Esophagus squamous epithelium (tissue), 5 donors: ENCODE data around the gene TRABD2B. TPM values are rescaled to one million over a fixed set of nuclear protein-coding genes. Genes with fewer than 3 reads are reported as not detected.

Experiments used
- DNase-seq: peaks from one replicate; lab custom pipeline; 2025; lab: John Stamatoyannopoulos, UW
- H3K27ac ChIP-seq, 4 donors: fragments of 200-600 bp; sonication (generic); one replicate each; pipeline ENCODE4 v1.5.1; 2016 to 2019; ENCODE audit warnings: mild to moderate bottlenecking in 1 of 4
- H3K27me3 ChIP-seq, 4 donors: fragments of 200-600 bp; sonication (generic); 1 replicate in 3 of 4; 2 replicates in 1 of 4; pipeline versions ENCODE4 v1.5.1 to v1.6.0; 2017 to 2021; ENCODE audit warnings: antibody characterized with exemption in 1 of 4
- H3K36me3 ChIP-seq, 3 donors: fragments of 200-600 bp; sonication (generic); one replicate each; pipeline ENCODE4 v1.5.1; 2016 to 2019
- H3K4me1 ChIP-seq, 3 donors: fragments of 200-600 bp; sonication (generic); one replicate each; pipeline ENCODE4 v1.5.1; 2017 to 2019
- H3K4me3 ChIP-seq, 4 donors: fragments of 200-600 bp; sonication (generic); 1 replicate in 3 of 4; 2 replicates in 1 of 4; pipeline ENCODE4 v1.5.1; 2016 to 2019; ENCODE audit warnings: mild to moderate bottlenecking in 2 of 4, moderate library complexity in 1 of 4
- H3K9me3 ChIP-seq, 3 donors: fragments of 200-600 bp; sonication (generic); one replicate each; pipeline ENCODE4 v1.5.1; 2016 to 2019
- CTCF ChIP-seq, 6 experiments: fragments of 450-650 bp in 4 of 6; fragments of 200-600 bp in 2 of 6; sonication (generic) in 2 of 6; IDR thresholded peaks; one replicate each; pipeline ENCODE4 v1.5.1; 2016 to 2019; ENCODE audit warnings: antibody characterized with exemption in 6 of 6, mild to moderate bottlenecking in 4 of 6, moderate library complexity in 4 of 6
- POLR2A ChIP-seq, 4 donors: fragments of 450-650 bp; IDR thresholded peaks; one replicate each; pipeline ENCODE4 v1.6.1; 2017; ENCODE audit warnings: antibody characterized with exemption in 4 of 4, mild to moderate bottlenecking in 4 of 4, moderate library complexity in 3 of 4
- WGBS, 2 donors: methylation state at CpG; one replicate each; pipeline ENCODE4 v1.1.5; 2018; 5-methylcytosine and 5-hydroxymethylcytosine counted together
- intact Hi-C: fragments of 100-400 bp; cut with DNase I; formaldehyde crosslinking; loops from one replicate; pipeline ENCODE4 v1.15.0; 2022
- total RNA-seq, 4 donors: library from RNA; depleted of rRNA; stranded (reverse); fragments of >200 nt; gene quantifications; one replicate each; pipeline ENCODE4 v1.1.0, GENCODE V29; 2016
- donor health status: DM: yes; HTN: yes; CAD: no.

TRABD2B gene
- total RNA-seq, 4 donors from 2014 or later: 0.26 to 1.7 (median 0.50) TPM

GRCh38 chr1:47919113-47919833, 77.9 kb downstream of the TRABD2B start:
- DNase-seq: no peak
- WGBS, 2 donors: 77 to 81% methylated on average over 2 to 3 of the region's 3 CpGs
- H3K9me3 ChIP-seq: no peaks in the 10 kb centered on the region
- peaks cover 0 to 25% (median 0%) of the 10 kb centered on the region in 4 donors for H3K27me3 ChIP-seq
- TF ChIP-seq CTCF (IDR thresholded peaks at IDR 0.05): no peak
- TF ChIP-seq POLR2A (IDR thresholded peaks at IDR 0.05): no peak
- intact Hi-C loops: no loop called here
- H3K27ac ChIP-seq: no peak overlapping the region
- H3K36me3 ChIP-seq: no peaks in the 10 kb centered on the region
- H3K4me3 ChIP-seq: no peak overlapping the region
- peaks cover 4 to 29% (median 9%) of the 10 kb centered on the region in 3 donors for H3K4me1 ChIP-seq

- Histone ChIP-seq H3K36me3 (no peaks in the 10 kb centered on the region), H3K27ac (peak overlapping the region in 1 of 4 donors; percentile 21), H3K27me3 (peaks cover 0 to 25% (median 0%) of the 10 kb centered on the region in 4 donors), H3K9me3 (no peaks in the 10 kb centered on the region), H3K4me3 (no peak overlapping the region), H3K4me1 (peaks cover 4 to 34% (median 9%) of the 10 kb centered on the region in 3 donors)
- no peak for DNase-seq
- WGBS, 2 donors: 62 to 69% methylated on average over 8 of the region's 8 CpGs
- TF ChIP-seq POLR2A (IDR thresholded peaks at IDR 0.05): no peak
- no peak for TF ChIP-seq CTCF (IDR thresholded peaks at IDR 0.05)
- intact Hi-C loops: no loop called here
These were observed 78.8 kb downstream of the TRABD2B start for GRCh38 chr1:47918257-47918867.

- H3K27ac ChIP-seq: peak overlapping the region in 1 of 4 donors; percentile 21
- TF ChIP-seq POLR2A (IDR thresholded peaks at IDR 0.05) (no peak), CTCF (IDR thresholded peaks at IDR 0.05) (no peak)
- WGBS, 2 donors: 37 to 46% methylated on average over 3 of the region's 3 CpGs
- H3K4me3 ChIP-seq: no peak overlapping the region
- H3K36me3 ChIP-seq: no peaks in the 10 kb centered on the region
- DNase-seq: no peak
- H3K4me1 ChIP-seq: peaks cover 4 to 34% (median 9%) of the 10 kb centered on the region in 3 donors
- intact Hi-C loops: no loop called here
- no peaks in the 10 kb centered on the region for H3K9me3 ChIP-seq
- H3K27me3 ChIP-seq: peaks cover 0 to 25% (median 0%) of the 10 kb centered on the region in 4 donors
These were observed 79.5 kb downstream of the TRABD2B start for GRCh38 chr1:47917687-47918086.

- WGBS, 2 donors: 75 to 80% methylated on average over 4 to 6 of the region's 13 CpGs
- intact Hi-C loops: no loop called here
- DNase-seq: no peak
These were observed 81.4 kb downstream of the TRABD2B start for GRCh38 chr1:47915677-47916353.

More at GRCh38 chr1:47915677-47916353, 81.4 kb downstream of the TRABD2B start:
- Histone ChIP-seq H3K4me3 (no peak overlapping the region), H3K4me1 (peaks cover 4 to 34% (median 9%) of the 10 kb centered on the region in 3 donors), H3K27me3 (peaks cover 0 to 20% (median 0%) of the 10 kb centered on the region in 4 donors), H3K36me3 (no peaks in the 10 kb centered on the region), H3K9me3 (no peaks in the 10 kb centered on the region), H3K27ac (no peak overlapping the region)
- TF ChIP-seq POLR2A (IDR thresholded peaks at IDR 0.05) (no peak), CTCF (IDR thresholded peaks at IDR 0.05) (no peak)
